Measurements from ENCODE around the gene HDGF.

The HDGF gene

DNA sequence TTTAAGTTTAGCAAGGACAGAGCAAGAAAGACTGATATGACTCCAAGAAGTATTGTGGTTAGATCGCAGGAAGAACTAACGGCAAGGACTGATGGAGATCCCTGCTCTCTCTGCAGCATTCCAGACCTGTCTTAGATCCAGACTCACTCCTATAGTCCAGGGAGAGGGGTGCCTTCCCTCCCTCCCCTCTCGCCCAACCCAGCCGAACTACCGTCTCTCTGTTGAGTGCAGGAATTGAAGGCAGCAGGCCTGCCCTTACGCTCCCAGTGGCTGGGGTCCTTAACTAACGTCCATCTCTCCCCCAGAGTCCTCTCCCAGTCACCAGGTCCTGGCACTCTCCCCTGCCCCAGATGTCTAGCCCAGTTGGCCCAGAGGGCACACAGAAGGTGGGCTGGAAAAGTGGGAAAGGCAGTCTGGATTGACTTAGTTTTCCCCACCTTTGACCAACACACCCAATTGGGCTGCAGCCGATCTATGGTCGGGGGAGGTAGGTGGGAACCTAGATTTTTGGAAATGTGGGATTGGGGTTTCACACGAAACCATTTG, 47.2 kb downstream of the HDGF start:
- peak overlapping the region; percentile 20 for H3K4me3 ChIP-seq (ENCODE audit: low read depth, low read length)

DNA sequence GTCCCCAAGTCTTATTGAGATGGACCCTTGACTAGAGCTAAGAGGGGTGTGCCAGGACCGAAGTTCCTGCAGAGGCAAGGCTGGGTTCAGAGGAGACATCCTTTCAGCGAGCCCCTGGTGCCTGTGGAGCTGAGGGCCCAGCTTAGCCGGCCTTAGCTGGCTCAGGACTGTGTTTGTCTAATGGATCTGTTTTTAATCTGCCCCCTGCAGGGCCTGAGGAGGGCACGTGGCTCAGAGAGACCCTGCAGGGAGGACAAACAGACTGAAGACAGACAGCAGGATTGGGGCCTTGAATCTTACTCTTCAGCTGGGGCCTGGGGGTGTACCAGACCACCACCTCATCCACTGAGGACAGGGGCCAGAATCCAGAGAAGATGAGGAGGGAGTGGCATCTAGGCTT, 47.7 kb downstream of the HDGF start:
- H3K4me3 ChIP-seq (ENCODE audit: low read depth, low read length): no peak overlapping the region
- TF ChIP-seq, protein P1, sequence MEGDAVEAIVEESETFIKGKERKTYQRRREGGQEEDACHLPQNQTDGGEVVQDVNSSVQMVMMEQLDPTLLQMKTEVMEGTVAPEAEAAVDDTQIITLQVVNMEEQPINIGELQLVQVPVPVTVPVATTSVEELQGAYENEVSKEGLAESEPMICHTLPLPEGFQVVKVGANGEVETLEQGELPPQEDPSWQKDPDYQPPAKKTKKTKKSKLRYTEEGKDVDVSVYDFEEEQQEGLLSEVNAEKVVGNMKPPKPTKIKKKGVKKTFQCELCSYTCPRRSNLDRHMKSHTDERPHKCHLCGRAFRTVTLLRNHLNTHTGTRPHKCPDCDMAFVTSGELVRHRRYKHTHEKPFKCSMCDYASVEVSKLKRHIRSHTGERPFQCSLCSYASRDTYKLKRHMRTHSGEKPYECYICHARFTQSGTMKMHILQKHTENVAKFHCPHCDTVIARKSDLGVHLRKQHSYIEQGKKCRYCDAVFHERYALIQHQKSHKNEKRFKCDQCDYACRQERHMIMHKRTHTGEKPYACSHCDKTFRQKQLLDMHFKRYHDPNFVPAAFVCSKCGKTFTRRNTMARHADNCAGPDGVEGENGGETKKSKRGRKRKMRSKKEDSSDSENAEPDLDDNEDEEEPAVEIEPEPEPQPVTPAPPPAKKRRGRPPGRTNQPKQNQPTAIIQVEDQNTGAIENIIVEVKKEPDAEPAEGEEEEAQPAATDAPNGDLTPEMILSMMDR (IDR thresholded peaks at IDR 0.05; ENCODE audit: low read depth, low read length): no peak

More for the DNA sequence above, 47.2 kb downstream of the HDGF start:
- TF ChIP-seq, protein P1 (IDR thresholded peaks at IDR 0.05; ENCODE audit: low read depth, low read length): no peak

DNA sequence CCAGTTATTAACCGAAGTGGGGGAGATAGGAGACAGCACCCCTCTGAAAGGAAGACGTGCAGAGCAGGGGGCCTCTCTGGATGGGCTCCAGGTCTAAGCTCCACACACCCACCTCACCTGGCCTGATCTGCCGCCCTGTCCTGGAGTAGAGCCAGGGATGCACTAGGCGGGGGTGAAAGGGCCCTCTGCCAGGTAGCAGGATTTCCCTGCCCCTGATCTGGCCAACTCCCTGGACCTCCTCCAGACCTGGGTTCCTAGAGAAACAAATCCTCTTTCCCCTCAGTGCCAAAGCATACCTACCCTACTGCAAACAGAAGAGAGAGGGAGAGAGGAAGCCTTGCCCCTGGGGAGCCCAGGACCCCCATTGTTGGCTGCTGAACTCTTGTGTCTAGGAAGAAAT, 48.1 kb downstream of the HDGF start:
- TF ChIP-seq, protein P1 (IDR thresholded peaks at IDR 0.05; ENCODE audit: low read depth, low read length): no peak
- H3K4me3 ChIP-seq (ENCODE audit: low read depth, low read length): no peak overlapping the region

DNA sequence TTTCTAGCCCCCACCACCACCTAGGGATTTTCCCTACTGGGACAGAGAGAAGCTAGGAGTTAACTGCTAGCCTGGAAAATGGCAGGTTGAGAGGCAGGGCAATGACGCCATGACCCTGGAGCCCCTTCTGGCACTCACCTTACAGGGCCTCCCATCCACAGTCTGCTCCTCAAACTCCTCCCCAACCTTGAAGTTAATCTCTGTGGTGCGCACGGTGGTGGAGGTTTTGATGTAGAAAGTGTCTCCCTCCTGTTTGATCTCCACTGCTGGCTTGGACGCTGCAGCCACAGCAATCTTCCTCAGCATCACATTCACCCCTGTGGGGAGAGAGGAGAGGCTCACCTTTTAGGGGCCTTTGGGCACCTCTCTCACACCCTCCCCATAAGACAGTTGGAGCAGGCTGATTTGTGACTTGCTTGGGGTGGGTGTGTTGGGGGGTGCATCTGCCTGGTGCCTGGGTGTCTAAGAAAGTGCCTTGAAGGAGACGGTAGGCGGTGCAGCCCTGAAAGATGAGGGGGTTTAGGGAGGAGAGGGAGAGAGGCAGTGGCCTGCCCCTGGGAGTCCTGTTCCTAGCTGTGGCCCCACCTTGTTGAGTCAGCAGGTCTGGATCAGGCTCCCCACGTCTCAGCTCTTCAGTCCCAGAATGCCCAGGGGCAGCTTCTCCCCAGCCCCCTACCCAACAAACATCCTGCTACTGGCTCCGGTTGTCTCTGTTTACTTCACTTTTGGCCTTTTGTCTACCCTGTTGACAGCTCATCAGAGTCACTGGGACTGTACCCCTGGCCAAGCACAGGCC, 50.5 kb downstream of the HDGF start:
- no peak overlapping the region for H3K4me3 ChIP-seq (ENCODE audit: low read depth, low read length)
- TF ChIP-seq, protein P1 (IDR thresholded peaks at IDR 0.05; ENCODE audit: low read depth, low read length): no peak

DNA sequence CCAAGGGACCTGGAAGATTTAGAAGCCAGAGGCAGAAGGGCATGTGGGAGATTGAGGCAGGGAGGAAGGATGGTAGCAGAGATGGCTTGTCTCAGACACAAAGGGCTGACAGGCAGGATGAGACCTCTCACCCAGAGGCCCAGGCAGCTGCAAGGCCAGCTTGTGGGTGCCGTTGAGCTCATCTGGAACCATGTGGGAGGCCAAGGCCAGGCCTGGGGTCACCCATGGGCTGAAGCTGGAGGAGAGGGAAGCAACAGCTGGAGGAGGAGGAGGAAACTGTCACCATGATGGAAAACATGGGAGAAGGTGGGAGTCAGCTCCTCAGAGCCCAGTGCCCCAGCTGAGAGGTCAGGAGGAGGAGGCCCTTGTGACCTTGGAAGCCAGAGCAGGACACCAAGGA, 52.5 kb downstream of the HDGF start:
- H3K4me3 ChIP-seq (ENCODE audit: low read depth, low read length): no peak overlapping the region
- TF ChIP-seq, protein P1 (IDR thresholded peaks at IDR 0.05; ENCODE audit: low read depth, low read length): no peak

DNA sequence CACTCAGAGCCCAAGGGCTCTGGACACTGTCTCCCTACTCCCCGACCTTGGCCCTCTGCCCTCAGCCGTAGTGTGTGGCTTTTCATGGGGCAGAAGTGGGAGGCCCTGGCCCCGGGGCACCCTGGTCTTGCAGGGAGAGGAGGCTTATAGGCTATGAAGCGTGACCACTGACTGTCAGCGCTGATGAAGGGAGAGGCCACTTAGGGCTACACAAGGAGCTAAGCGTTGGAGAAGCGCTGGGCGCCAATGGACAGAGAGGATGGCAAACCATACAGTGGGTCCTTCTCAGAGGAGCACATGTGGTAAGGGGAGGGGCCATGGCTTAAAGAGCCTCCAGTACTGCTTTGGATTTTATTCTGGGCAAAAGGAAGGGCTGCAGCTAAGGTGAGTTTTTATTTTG, 54.0 kb downstream of the HDGF start:
- TF ChIP-seq, protein P1 (IDR thresholded peaks at IDR 0.05; ENCODE audit: low read depth, low read length): no peak

DNA sequence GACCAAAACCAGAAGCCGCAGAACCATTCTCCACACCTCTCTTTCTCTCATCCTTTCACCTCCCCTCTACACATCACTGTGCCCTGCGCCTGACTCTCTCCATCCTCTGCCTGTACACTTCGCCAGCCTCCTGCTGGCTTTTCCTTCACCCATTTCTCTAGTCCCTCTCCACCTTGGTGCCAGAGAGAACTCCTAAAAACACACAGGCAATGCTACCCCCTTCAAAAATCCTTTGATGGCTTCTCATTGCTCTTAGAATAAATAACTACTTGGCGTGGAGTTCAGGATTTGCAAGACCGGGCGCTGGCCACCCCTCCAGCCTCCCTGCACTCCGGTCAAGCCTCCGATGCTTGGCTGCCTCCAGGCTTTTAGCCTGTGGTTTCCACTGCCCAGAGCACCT, 54.7 kb downstream of the HDGF start:
- no peak overlapping the region for H3K4me3 ChIP-seq (ENCODE audit: low read depth, low read length)
- TF ChIP-seq, protein P1 (IDR thresholded peaks at IDR 0.05; ENCODE audit: low read depth, low read length): no peak

More for the DNA sequence above, 54.0 kb downstream of the HDGF start:
- no peak overlapping the region for H3K4me3 ChIP-seq (ENCODE audit: low read depth, low read length)

Data from WI38 (cell line).